Testis (tissue), 2 donors: ENCODE data around the gene LTBP1.

Experiments
- POLR2A ChIP-seq: fragments of 450-650 bp; IDR thresholded peaks from one replicate; pipeline ENCODE4 v1.6.1; 2017; ENCODE audit warnings: antibody characterized with exemption, mild to moderate bottlenecking, moderate library complexity
- TF ChIP-seq, protein P1 (sequence below), 3 experiments: fragments of 450-650 bp in 2 of 3; fragments of 200-600 bp in 1 of 3; sonication (generic) in 1 of 3; IDR thresholded peaks; one replicate each; pipeline ENCODE4 v1.5.1; 2016 to 2019; ENCODE audit warnings: antibody characterized with exemption in 3 of 3, mild to moderate bottlenecking in 2 of 3, moderate library complexity in 1 of 3

DNA sequence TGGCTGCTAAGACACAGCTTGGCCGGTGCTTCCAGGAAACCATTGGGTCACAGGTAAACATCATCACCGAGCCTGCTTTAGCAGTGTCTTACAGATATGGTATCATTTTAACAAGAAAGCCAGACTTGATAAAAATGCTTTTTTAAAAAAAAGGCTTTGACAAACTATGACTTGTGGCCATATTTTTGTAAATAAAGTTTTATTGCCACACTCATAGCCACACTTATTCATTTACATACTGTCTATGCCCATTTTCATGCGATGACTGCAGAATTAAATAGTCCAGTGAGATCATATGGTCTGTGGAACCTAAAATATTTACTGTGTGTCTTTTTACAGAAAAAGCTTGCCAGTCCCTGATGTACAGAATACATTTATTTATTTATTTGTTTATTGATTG, 242.0 kb downstream of the LTBP1 start:
- TF ChIP-seq, protein P1, sequence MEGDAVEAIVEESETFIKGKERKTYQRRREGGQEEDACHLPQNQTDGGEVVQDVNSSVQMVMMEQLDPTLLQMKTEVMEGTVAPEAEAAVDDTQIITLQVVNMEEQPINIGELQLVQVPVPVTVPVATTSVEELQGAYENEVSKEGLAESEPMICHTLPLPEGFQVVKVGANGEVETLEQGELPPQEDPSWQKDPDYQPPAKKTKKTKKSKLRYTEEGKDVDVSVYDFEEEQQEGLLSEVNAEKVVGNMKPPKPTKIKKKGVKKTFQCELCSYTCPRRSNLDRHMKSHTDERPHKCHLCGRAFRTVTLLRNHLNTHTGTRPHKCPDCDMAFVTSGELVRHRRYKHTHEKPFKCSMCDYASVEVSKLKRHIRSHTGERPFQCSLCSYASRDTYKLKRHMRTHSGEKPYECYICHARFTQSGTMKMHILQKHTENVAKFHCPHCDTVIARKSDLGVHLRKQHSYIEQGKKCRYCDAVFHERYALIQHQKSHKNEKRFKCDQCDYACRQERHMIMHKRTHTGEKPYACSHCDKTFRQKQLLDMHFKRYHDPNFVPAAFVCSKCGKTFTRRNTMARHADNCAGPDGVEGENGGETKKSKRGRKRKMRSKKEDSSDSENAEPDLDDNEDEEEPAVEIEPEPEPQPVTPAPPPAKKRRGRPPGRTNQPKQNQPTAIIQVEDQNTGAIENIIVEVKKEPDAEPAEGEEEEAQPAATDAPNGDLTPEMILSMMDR (IDR thresholded peaks at IDR 0.05) = no peak
- no peak for TF ChIP-seq POLR2A
